Measurements from ENCODE around the gene MAN2B2. TPM values are rescaled to one million over a fixed set of nuclear protein-coding genes. Genes with fewer than 3 reads are reported as not detected.

Gene MAN2B2
- total RNA-seq, 1 experiment from 2014 or later: 20.5 TPM

- Mint-ChIP-seq H3K4me1 (ENCODE audit: low read depth, unreplicated experiment) (no peaks in the 10 kb centered on the region), H3K9me3 (ENCODE audit: unreplicated experiment) (no peaks in the 10 kb centered on the region), H3K36me3 (ENCODE audit: insufficient read depth, unreplicated experiment) (peaks cover 7% of the 10 kb centered on the region), H3K27me3 (ENCODE audit: insufficient read depth, unreplicated experiment) (no peaks in the 10 kb centered on the region), H3K4me3 (ENCODE audit: unreplicated experiment) (no peak overlapping the region), H3K27ac (ENCODE audit: unreplicated experiment) (no peak overlapping the region)
- ChIA-PET CTCF (no interaction called here), POLR2A (no interaction called here)
- Histone ChIP-seq H3K27me3 (replicated peaks; ENCODE audit: control insufficient read depth, insufficient read depth, low read length) (no peaks in the 10 kb centered on the region), H3K4me1 (no peaks in the 10 kb centered on the region; the same call in 1 of the 2 replicates), H3K9me3 (no peaks in the 10 kb centered on the region), H3K36me3 (ENCODE audit: control insufficient read depth, insufficient read depth, low read length) (no peaks in the 10 kb centered on the region), H3K4me3 (ENCODE audit: low read depth, low read length) (no peak overlapping the region)
- intact Hi-C loops (cut with micrococcal nuclease; ENCODE audit: unreplicated experiment): loop anchor here (10.0 kb wide), 1 partner anchor 65 kb away; no protein-coding TSS in a partner anchor
- no peak for DNase-seq
- no peak for TF ChIP-seq CTCF (IDR thresholded peaks at IDR 0.05; ENCODE audit: insufficient read depth in 1 of 2, low read depth in 1 of 2, low read length in 1 of 2, severe bottlenecking in 1 of 2, unreplicated experiment in 1 of 2)
- BruUV-seq (replicated peaks): no TSS peak
Measured at GRCh38 chr4:6620296-6620695, 45.3 kb downstream of the MAN2B2 start.

DNA sequence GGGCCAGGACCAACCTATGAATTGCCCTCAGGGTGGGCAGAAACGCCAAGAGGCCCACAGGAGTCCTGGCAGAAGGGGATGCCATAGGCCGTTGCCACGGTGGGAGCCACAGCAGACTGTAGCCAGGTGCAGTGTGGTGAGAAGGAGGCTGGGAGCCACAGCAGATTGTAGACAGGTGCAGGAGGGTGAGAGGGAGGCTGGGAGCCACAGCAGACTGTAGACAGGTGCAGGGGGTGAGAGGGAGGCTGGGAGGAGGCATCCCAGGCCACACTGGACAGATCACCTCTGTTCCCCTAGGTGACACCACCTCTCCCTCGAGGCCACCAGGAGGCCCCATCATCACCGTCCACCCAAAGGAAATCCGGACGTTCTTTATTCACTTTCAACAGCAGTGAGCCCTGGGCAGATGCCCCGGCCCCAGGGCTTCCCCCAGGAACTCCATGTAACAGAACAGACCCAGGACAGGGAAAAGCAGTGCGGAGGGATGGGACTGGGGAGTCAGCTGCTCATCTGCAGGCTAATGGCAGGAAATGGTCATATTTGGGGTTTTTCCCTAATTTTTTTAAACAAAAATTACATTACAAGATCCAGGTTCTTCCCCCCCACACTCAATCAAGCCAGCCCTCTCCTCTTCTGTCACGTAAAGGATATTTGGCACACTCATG lies 46.0 kb downstream of the MAN2B2 start:
- Mint-ChIP-seq H3K36me3 (ENCODE audit: insufficient read depth, unreplicated experiment) (peaks cover 7% of the 10 kb centered on the region), H3K9me3 (ENCODE audit: unreplicated experiment) (no peaks in the 10 kb centered on the region), H3K27ac (ENCODE audit: unreplicated experiment) (no peak overlapping the region), H3K4me3 (ENCODE audit: unreplicated experiment) (no peak overlapping the region), H3K27me3 (ENCODE audit: insufficient read depth, unreplicated experiment) (no peaks in the 10 kb centered on the region), H3K4me1 (ENCODE audit: low read depth, unreplicated experiment) (no peaks in the 10 kb centered on the region)
- intact Hi-C loops (cut with micrococcal nuclease; ENCODE audit: unreplicated experiment): loop anchor here (10.0 kb wide), 1 partner anchor 64 kb away; no protein-coding TSS in a partner anchor
- no peak for DNase-seq
- POLR2A ChIA-PET: no interaction called here
- Histone ChIP-seq H3K27me3 (replicated peaks; ENCODE audit: control insufficient read depth, insufficient read depth, low read length) (no peaks in the 10 kb centered on the region), H3K9me3 (no peaks in the 10 kb centered on the region), H3K4me1 (no peaks in the 10 kb centered on the region; the same call in 1 of the 2 replicates), H3K4me3 (ENCODE audit: low read depth, low read length) (no peak overlapping the region), H3K36me3 (ENCODE audit: control insufficient read depth, insufficient read depth, low read length) (no peaks in the 10 kb centered on the region)
- CTCF ChIA-PET: no interaction called here
- no TSS peak for BruUV-seq (replicated peaks)
- no peak for TF ChIP-seq CTCF (IDR thresholded peaks at IDR 0.05; ENCODE audit: insufficient read depth in 1 of 2, low read depth in 1 of 2, low read length in 1 of 2, severe bottlenecking in 1 of 2, unreplicated experiment in 1 of 2)

GRCh38 chr4:6621556-6621927 lies 46.6 kb downstream of the MAN2B2 start:
- Mint-ChIP-seq H3K27me3 (ENCODE audit: insufficient read depth, unreplicated experiment) (no peaks in the 10 kb centered on the region), H3K9me3 (ENCODE audit: unreplicated experiment) (no peaks in the 10 kb centered on the region), H3K4me1 (ENCODE audit: low read depth, unreplicated experiment) (no peaks in the 10 kb centered on the region), H3K4me3 (ENCODE audit: unreplicated experiment) (no peak overlapping the region), H3K27ac (ENCODE audit: unreplicated experiment) (no peak overlapping the region), H3K36me3 (ENCODE audit: insufficient read depth, unreplicated experiment) (peaks cover 7% of the 10 kb centered on the region)
- TSS peak; percentile 48 for BruUV-seq (replicated peaks)
- POLR2A ChIA-PET: no interaction called here
- no peaks in the 10 kb centered on the region for H3K36me3 ChIP-seq (ENCODE audit: control insufficient read depth, insufficient read depth, low read length)
- CTCF ChIA-PET: no interaction called here
- no peak for DNase-seq
- intact Hi-C loops (cut with micrococcal nuclease; ENCODE audit: unreplicated experiment): loop anchor here (10.0 kb wide), 1 partner anchor 63 kb away; no protein-coding TSS in a partner anchor
- no peak for TF ChIP-seq CTCF (IDR thresholded peaks at IDR 0.05; ENCODE audit: insufficient read depth in 1 of 2, low read depth in 1 of 2, low read length in 1 of 2, severe bottlenecking in 1 of 2, unreplicated experiment in 1 of 2)
- H3K4me1 ChIP-seq: no peaks in the 10 kb centered on the region; the same call in 1 of the 2 replicates
- H3K4me3 ChIP-seq (ENCODE audit: low read depth, low read length): no peak overlapping the region
- H3K27me3 ChIP-seq (replicated peaks; ENCODE audit: control insufficient read depth, insufficient read depth, low read length): no peaks in the 10 kb centered on the region
- H3K9me3 ChIP-seq: no peaks in the 10 kb centered on the region
